HG02571 (cell line): ENCODE measurements around the gene SGF29.
"Not testable (repeated sequence)": the region's sequence is repeated elsewhere in the genome, so short reads cannot be mapped to it uniquely, and the experiment has no call there.

Experiments used
- ATAC-seq: cut with Tn5 transposase; IDR thresholded peaks from one replicate; pipeline ENCODE4 v1.9.1; 2021; ENCODE audit warnings: mild to moderate bottlenecking, moderate library complexity; ENCODE audit not compliant: unreplicated experiment

The SGF29 gene

DNA sequence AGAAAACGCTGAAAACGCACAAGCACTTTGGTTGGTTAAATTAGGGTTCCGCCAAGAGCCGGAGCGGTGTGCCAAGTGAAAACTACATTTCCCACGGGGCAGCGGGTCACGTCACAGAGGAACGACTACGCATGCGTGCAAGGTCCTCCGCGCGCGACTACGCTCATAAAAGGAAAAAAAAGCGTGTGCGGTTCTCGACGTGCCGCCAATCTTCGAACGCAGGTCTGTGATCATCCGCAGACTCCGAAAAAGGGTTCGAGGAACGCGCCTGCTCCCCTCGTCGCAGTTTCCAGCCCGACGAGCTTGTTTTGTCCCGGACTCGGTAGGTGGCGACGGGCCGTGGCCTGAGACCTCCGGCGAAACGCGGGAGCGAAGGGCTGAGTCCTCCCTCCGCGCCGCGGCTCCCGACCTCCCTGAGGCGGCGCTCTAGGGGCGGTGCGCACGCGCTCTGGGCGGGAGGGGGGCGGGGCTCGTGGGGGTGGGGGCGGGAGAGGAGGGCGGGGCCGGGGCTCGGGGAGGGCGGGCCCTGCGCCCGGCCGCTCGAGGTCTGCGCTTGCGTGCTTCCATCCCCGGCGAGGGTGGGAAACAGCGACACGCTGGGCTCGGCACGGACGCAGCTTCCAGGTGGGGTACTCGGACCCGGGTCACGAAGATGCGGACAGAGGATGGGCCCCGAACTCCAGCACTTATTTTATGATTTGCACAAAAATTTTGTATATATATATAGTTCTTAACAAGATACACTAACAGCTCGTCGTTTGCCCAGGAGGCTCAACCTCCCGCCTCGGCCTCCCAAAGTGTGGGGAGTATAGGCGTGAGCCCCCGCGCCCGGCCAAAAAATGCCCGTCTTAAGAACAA is at the start of gene SGF29:
Gene SGF29, plus strand, starts transcription at position 145 of the 858 bp plus-strand sequence. CDS start 27,150 bp downstream, outside the sequence.
- ATAC-seq = peak; percentile 69

- ATAC-seq = no peak
These were observed 48.9 kb upstream of the SGF29 start for GRCh38 chr16:28504707-28505404.

- no peak for ATAC-seq
These were observed 48.1 kb upstream of the SGF29 start for GRCh38 chr16:28505489-28506137.

DNA sequence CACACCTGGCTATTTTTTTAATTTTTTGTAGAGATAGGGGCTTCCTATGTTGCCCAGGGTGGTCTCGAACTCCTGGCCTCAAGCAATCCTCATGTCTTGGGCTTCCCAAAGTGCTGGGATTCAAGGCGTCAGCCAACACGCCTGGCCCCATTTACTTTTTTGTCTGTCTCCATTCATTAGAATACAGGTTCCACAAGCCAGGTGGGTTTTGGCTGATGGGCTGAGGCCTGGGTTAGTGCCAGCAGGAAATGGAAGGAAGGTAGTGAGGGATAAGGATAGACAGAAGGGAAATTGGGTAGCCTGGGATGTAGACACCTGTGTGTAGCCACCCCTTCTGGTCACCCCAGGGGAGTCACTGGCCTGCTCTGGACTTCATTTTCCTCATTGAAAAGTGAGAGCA is 42.7 kb upstream of the SGF29 start:
- no peak for ATAC-seq

GRCh38 chr16:28511801-28512789 is 41.6 kb upstream of the SGF29 start:
- ATAC-seq = no peak

GRCh38 chr16:28513484-28514181 is 40.1 kb upstream of the SGF29 start:
- no peak for ATAC-seq

DNA sequence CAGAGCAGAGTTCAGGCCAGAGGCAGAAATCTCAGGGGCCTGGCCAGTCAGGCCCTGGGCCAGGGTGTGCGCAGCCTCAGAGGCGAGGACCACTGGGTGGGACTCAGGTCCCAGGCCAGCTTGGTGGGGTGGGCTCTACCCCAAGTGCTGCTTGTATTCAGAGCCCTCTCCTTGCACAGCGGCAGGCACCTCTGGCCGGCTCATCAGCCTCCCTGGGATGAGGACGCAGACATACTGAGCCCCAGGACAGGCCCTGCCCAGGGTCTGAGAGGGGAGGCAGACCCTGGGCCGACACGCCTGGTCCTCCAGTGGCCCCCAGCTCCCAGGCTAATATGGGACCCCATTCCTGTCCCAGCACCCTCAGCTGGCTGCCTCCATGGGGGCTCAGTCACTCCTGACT is 39.5 kb upstream of the SGF29 start:
- no peak for ATAC-seq

- no peak for ATAC-seq
These were observed 33.0 kb upstream of the SGF29 start for GRCh38 chr16:28520672-28521071.

- no peak for ATAC-seq
These were observed 32.3 kb upstream of the SGF29 start for GRCh38 chr16:28521436-28521835.

DNA sequence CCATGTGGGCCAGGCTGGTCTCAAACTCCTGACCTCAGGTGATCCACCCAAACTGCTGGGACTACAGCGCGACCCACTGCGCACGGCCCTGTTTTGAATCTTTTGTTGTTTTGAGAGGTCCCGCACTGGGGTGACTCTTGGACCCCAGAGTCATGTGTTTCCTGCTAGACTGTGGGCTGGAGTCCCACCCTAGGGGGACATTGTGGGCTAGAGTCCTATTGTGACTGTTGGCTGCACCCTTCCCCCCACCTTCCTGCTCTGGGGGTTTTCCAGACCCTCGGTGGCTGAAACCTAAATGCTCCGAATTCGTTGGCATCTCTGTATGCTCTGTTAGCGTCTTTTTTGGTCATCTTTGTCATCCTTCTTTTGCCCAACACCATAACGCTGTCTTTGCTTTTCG is 30.9 kb upstream of the SGF29 start:
- ATAC-seq = no peak

DNA sequence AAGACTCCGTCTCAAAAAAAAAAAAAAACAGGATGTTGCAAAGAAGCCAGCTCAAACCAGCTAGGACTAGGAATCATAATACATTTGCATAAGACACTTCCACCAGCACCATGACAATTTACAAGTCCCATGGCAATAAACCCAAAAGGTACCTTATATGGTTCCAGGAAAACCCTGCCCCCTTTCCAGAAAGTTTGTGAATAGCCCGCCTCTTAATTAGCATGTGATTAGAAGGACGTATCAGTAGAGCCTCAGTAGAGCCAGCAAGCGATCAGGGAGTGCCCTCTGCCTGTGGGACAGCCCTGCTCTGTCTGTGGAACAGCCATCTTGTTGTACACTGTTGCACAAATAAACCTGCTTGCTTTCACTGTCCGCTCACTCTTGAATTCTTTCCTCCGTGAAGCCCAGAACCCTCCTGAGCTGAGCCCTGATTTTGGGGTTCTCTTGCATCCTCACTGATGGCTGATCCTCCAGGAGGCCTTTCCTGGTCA is 29.0 kb upstream of the SGF29 start:
- no peak for ATAC-seq

GRCh38 chr16:28526201-28527099 is 27.3 kb upstream of the SGF29 start:
- ATAC-seq = no peak

GRCh38 chr16:28527100-28527785 is 26.5 kb upstream of the SGF29 start:
- not testable (repeated sequence) for ATAC-seq

- ATAC-seq = no peak
These were observed 25.7 kb upstream of the SGF29 start for GRCh38 chr16:28527985-28528384.

- no peak for ATAC-seq
These were observed 25.3 kb upstream of the SGF29 start for GRCh38 chr16:28528463-28528867.

- ATAC-seq = no peak
These were observed 24.6 kb upstream of the SGF29 start for GRCh38 chr16:28529124-28529523.

GRCh38 chr16:28531777-28532744 is 21.7 kb upstream of the SGF29 start:
- no peak for ATAC-seq
